ENCODE measurements around the gene SEC24A.

- TF ChIP-seq CTCF (conservative IDR thresholded peaks at IDR 0.05; ENCODE audit: low read length): no peak
- no peak for TF ChIP-seq EZH2phosphoT487 (IDR thresholded peaks at IDR 0.05; ENCODE audit: borderline replicate concordance, low read depth, low read length)
These were observed 10.9 kb downstream of the SEC24A start for GRCh38 chr5:134659456-134659855.

Measured in OCI-LY7 (cell line).